HG03575 (cell line): ENCODE data around the gene TMEM141.
"Not testable (repeated sequence)": the region's sequence is repeated elsewhere in the genome, so short reads cannot be mapped to it uniquely, and the experiment has no call there.

Experiments
- ATAC-seq: cut with Tn5 transposase; IDR thresholded peaks from one replicate; pipeline ENCODE4 v1.9.1; 2021; ENCODE audit not compliant: unreplicated experiment, insufficient number of reproducible peaks, low FRiP score; ENCODE audit errors: extremely low read depth

The TMEM141 gene

DNA sequence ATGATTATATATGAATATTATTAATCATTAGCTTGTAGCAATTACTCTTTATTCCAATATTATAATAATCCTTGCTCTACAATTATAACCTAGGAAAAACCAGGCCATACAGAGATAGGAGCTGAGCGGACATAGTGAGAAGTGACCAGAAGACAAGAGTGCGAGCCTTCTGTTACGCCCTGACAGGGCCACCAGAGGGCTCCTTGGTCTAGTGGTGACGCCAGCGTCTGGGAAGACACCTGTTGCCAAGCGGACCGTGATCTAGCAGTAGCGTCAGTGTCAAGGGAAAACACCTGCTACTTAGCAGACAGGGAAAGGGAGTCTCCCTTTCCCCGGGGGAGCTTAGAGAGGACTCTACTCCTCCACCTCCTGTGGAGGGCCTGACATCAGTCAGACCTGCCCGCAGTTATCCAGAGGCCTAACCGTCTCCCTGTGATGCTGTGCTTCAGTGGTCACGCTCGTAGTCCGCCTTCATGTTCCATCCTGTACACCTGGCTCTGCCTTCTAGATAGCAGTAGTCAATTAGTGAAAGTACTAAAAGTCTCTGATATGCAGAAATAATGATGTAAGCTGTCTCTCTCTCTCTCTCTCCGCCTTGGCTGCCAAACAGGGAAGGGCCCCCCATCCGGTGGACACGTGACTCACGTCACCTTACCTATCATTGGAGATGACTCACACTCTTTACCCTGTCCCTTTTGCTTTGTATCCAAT lies 24.6 kb upstream of the TMEM141 start:
- not testable (repeated sequence) for ATAC-seq

DNA sequence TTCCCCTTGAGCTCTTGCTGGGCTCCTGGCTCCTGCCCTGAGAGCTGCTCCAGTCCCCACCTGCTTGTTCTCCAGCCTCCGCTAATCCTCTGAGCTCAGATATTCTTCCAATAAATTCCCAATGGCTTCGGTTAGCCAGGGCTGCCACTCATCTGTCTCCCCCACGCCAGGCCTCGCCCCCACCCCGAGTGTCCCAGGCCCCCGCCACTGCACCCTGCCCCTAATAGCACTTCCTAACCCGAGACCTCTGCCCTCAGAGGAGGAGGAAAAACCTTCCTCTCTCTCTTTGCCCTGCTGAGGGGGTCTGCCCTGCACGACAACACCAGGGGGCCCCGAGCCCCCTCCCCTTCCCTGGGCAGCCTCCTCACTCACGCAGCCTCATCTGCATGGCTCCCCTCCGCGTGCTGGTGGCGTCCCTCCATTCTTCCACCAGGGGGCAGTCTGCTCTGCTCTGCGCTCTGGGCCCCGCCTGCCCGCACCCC lies 21.4 kb upstream of the TMEM141 start:
- no peak for ATAC-seq

GRCh38 chr9:136771907-136772415 lies 19.2 kb upstream of the TMEM141 start:
- ATAC-seq, result no peak

- ATAC-seq, result no peak
Measured at GRCh38 chr9:136773386-136774044, 17.6 kb upstream of the TMEM141 start.

GRCh38 chr9:136774416-136775045 lies 16.6 kb upstream of the TMEM141 start:
- ATAC-seq, result no peak

DNA sequence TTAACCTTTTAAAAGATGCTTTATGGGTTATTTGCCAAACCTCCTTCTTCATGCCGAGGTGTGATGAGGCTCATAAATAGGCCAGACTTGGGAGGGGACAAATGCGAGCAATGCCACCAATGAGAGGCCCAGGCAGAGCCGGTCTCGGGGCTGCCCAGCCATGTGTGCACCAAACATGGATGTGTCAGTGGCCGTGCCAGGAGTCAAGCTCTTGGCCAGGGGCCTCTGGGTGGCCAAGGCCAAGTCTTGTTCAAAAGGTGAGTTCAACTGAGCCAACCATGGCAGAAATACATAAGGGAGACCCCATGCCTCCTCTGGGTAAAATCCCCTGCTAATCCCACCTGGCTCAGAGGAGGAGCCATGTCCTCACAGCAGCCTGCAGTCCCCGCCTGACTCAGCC lies 16.0 kb upstream of the TMEM141 start:
- ATAC-seq, result no peak

- no peak for ATAC-seq
Measured at GRCh38 chr9:136776947-136777346, 14.2 kb upstream of the TMEM141 start.

- ATAC-seq, result no peak
Measured at GRCh38 chr9:136777359-136777758, 13.8 kb upstream of the TMEM141 start.

DNA sequence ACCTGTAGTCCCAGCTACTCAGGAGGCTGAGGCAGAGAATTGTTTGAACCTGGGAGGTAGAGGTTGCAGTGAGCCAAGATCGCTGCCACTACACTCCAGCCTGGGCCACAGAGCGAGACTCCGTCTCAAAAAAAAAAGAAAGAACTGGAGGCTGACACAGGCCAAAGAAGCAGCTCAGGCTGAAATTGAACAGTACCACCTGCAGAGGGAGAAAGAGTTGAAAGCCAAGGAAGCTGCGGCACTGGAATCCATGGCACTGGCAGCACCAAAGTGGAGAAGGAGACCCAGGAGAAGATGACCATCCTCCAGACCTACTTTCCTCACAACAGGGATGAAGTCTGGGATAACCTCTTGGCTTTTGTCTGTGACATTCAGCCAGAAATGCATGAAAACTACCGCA lies 11.3 kb upstream of the TMEM141 start:
- no peak for ATAC-seq

GRCh38 chr9:136782452-136782851 lies 8.7 kb upstream of the TMEM141 start:
- ATAC-seq, result no peak

- no peak for ATAC-seq
Measured at GRCh38 chr9:136784249-136784996, 6.7 kb upstream of the TMEM141 start.

DNA sequence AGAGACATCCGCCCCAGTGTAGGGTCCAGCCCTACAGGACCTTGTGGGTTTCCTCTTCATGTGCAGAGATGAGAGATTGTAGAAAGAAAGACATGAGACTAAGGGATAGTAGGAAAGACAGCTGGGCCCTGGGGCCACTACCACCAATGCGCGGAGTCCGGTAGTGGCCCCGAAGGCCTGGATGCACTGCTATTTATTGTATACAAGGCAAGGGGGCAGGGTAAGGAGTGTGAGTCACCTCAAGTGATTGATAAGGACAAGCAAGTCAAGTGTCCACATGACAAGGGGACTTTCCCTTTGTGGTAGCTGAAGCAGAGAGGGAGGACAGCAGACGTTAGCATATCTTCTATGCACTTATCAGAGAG lies 6.2 kb upstream of the TMEM141 start:
- ATAC-seq, result no peak

DNA sequence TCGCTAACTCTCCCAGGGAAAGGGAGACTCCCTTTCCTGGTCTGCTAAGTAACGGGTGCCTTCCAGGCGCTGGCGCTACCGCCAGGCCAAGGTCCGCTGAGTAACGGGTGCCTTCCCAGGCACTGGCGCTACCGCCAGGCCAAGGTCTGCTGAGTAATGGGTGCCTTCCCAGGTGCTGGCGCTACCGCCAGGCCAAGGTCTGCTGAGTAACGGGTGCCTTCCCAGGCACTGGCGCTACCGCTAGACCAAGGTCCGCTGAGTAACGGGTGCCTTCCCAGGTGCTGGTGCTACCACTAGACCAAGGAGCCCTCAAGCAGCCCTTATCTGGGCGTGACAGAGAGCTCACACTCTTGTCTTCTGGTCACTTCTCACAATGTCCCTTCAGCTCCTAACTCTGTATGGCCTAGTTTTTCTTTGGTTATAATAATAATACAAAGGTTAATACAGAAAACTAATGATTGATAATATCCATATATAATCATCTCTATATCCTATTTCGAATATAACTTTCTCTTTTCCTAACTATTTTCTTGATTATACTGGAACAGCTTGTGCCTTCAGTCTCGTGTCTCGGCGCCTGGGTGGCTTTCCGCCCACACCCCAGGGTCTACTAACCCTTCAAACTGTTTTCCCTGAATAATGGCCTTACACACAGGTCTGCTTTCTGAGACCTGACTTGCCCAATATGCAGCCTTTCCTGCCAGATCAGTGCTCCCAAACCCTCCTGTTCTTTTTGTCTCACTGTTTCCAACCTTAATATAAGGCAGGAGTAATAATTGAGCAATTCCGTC lies 5.4 kb upstream of the TMEM141 start:
- ATAC-seq, result not testable (repeated sequence)

GRCh38 chr9:136786451-136786850 lies 4.7 kb upstream of the TMEM141 start:
- no peak for ATAC-seq

DNA sequence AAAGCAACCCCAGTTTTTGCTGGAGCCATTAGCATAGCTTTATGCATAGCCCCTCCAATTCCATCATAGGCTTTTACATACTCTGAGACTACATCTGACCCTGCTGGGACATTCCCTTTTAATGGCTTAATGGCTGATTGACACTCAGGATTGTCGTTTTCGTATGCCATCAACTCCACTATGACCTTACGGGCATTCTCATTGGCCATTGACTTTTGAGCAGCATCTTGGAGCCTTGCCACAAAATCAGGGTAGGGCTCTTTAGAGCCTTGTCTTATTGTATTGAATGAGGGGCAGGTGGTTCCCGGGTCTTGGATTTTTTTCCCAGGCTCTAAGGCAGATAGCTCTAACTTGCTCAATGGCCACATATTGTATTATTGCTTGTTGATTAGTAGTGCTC lies 4.2 kb upstream of the TMEM141 start:
- not testable (repeated sequence) for ATAC-seq

DNA sequence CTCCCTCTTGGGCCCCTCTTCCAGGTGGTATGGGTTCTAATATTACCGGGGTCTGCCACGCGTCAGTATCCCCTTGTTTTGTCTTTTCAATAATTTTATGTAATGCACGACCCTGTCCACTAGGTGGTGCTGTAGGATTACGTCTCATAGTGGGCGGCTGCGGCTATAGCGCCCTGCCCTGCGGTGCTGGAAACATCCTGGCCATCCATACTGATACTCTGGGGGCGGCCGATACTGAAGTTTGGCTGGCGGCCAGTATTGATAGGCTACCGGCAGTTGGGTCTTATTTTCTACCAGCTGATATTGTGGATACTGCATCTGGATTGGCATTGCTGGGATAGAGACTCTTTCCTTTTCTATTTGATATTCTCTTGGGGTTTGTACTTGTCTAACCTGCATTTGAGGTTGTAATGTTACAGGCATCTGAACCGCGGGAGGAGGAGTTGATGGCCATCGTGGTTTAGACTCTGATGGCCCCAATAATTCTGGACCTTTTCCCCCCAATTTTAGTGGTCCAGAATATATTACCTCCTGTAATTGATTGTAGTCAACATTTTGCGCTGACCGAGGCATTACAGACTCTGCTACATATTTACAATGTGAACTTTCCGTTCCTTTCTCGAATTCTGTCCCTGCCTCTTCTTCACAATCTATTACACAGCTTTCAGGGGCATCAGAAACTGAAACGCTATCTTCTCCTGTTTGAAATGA lies 3.3 kb upstream of the TMEM141 start:
- ATAC-seq, result no peak

GRCh38 chr9:136788644-136789522 lies 2.3 kb upstream of the TMEM141 start:
- ATAC-seq, result not testable (repeated sequence)
